Pancreas (tissue), 10 donors: ENCODE results near the gene RIMS3. TPM values are rescaled to one million over a fixed set of nuclear protein-coding genes. Genes with fewer than 3 reads are reported as not detected.

Experiments
- ATAC-seq, 4 donors: fragments of 200-7000 bp; cut with Tn5 transposase; one replicate each; pipeline versions ENCODE4 v1.8.0 to v1.9.1; 2020; ENCODE audit warnings: mild to moderate bottlenecking in 4 of 4, moderate library complexity in 4 of 4
- DNase-seq, 6 donors: peaks; one replicate each; pipeline ENCODE4 v3.0.0-alpha.2; 2020
- FAIRE-seq: peaks from 2 replicates; lab custom pipeline; 2012; peaks lifted over from hg19 to GRCh38; lab: Jason Lieb, UNC
- H3K27ac ChIP-seq, 4 donors: fragments of 200-600 bp; sonication (generic); 1 replicate in 3 of 4; 2 replicates in 1 of 4; pipeline versions ENCODE4 v1.5.0 to v1.8.0; 2020
- H3K27me3 ChIP-seq, 4 donors: fragments of 200-600 bp; one replicate each; pipeline ENCODE4 v1.8.0; 2021
- H3K36me3 ChIP-seq, 3 donors: fragments of 200-600 bp; sonication (generic) in 1 of 3; one replicate each; pipeline versions ENCODE4 v1.5.0 to v1.8.0; 2020 to 2021
- H3K4me1 ChIP-seq, 3 donors: fragments of 200-600 bp; one replicate each; pipeline ENCODE4 v1.8.0; 2021
- H3K4me3 ChIP-seq, 4 donors: fragments of 200-600 bp; sonication (generic) in 2 of 4; one replicate each; pipeline versions ENCODE4 v1.5.0 to v1.8.0; 2020 to 2021
- H3K9me3 ChIP-seq, 4 donors: fragments of 200-600 bp; one replicate each; pipeline ENCODE4 v1.8.0; 2021
- CTCF ChIP-seq, 4 donors: fragments of 200-600 bp; sonication (generic) in 3 of 4; IDR thresholded peaks; one replicate each; pipeline versions ENCODE4 v1.5.0 to v1.8.0; 2021; ENCODE audit warnings: antibody characterized with exemption in 4 of 4
- WGBS, 2 donors: extraction: QIAGEN DNeasy Blood & Tissue Kit; methylation state at CpG; one replicate each; pipeline ENCODE4 v1.1.7; 2013; 5-methylcytosine and 5-hydroxymethylcytosine counted together
- intact Hi-C, 3 donors: fragments of 100-400 bp; cut with DNase I; formaldehyde crosslinking; loops; one replicate each; pipeline versions ENCODE4 v1.11.1 to v1.14.2; 2022
- polyA plus RNA-seq, 2 donors: library from polyadenylated mRNA; stranded (reverse); fragments of 200-250 nt; gene quantifications; one replicate each; pipeline ENCODE4 v1.2.3, GENCODE V29; 2013
- total RNA-seq, 6 donors: library from RNA; stranded (reverse); fragmentation: NEBNext Ultra II Directional in 4 of 6; extraction: Animal tissue kit (Norgen Biotek cat#: 25700) in 4 of 6; gene quantifications; one replicate each; pipeline versions ENCODE4 v1.2.1 to v1.2.4, GENCODE V29; 2021 to 2023
- donor health status: healthy with polysubstance abuse.
- donor health status: DM: no; HTN: no; CAD: no; lungs with moderate emphysema.
- donor health status: DM: no; HTN: no; CAD: no.
- donor health status: control.
- donor health status: control.
- donor health status: Bipolar disorder and iron deficiency.
- donor health status: DM: yes; HTN: yes; CAD: no.
- donor health status: DM: no; HTN: no; CAD: no.
- donor health status: DM: no; HTN: no; CAD: no.
- donor health status: DM: yes; HTN: yes; CAD: no.

RIMS3 gene
- total and polyA plus RNA-seq, 8 donors: 0.49 to 2.7 (median 0.66) TPM

- H3K27ac ChIP-seq: no peak overlapping the region
- H3K4me1 ChIP-seq: peaks cover 0 to 3% (median 0%) of the 10 kb centered on the region in 3 donors
- ATAC-seq: no peak
- no peak for DNase-seq
- TF ChIP-seq CTCF (IDR thresholded peaks at IDR 0.05): no peak
- H3K27me3 ChIP-seq: no peaks in the 10 kb centered on the region
- no peaks in the 10 kb centered on the region for H3K36me3 ChIP-seq
- WGBS, 2 donors: 82 to 88% methylated on average over 4 of the region's 4 CpGs
- H3K4me3 ChIP-seq: no peak overlapping the region
- no peak for FAIRE-seq
- no peaks in the 10 kb centered on the region for H3K9me3 ChIP-seq
- intact Hi-C loops: no loop called here
Observed at GRCh38 chr1:40673452-40673851, 8.0 kb upstream of the RIMS3 start.

DNA sequence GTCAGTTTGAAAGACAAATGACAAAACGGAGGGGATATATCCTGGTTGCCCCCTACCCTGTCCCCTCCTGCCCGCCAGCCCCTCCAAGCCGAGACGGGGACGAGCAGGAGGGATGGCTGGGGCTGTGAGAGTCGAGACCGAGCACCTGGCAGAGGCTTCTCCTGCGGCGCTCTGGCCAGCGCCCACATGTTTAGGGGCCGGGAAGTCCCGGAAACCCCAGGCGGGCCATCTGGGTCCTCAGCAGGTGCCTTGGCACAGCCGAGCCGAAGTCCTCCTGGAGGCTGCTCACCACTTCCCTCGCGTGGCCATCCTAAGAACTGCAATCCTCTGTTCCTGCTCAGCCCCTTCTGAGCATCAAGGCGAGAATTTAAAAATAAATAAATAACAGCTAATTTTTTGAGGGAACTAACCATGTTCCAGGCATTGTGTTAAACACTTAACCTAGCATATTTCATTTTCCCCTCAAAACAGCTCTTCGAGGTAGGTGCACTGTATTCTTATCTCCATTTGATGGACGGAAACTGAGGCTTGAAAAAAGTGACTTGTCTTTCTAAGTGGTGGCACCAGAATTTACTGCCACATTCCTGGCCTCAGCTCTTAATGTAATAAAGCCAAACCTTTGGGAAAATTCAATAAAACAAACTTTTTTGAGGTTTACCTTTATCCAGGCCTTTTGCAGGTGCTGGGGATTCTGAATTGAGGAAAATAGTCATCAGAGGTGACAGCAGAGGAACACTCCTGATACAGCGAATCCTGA is 3.5 kb upstream of the RIMS3 start:
- 12 to 13% methylated on average over 21 of the region's 21 CpGs for WGBS, 2 donors
- intact Hi-C loops: no loop called here
- peaks cover 0 to 3% (median 0%) of the 10 kb centered on the region in 3 donors for H3K4me1 ChIP-seq
- H3K27me3 ChIP-seq: no peaks in the 10 kb centered on the region
- H3K9me3 ChIP-seq: no peaks in the 10 kb centered on the region
- no peak overlapping the region for H3K27ac ChIP-seq
- ATAC-seq (peak; percentile 55 to 90 (median 84)), DNase-seq (peak; percentile 74 to 94 (median 86)), FAIRE-seq (no peak)
- peak; percentile 91 to 98 (median 97) for TF ChIP-seq CTCF (IDR thresholded peaks at IDR 0.05)
- H3K4me3 ChIP-seq: peak overlapping the region in 2 of 4 donors; percentile 3 to 20
- no peaks in the 10 kb centered on the region for H3K36me3 ChIP-seq

GRCh38 chr1:40664791-40665190 is 691 bp downstream of the RIMS3 start:
- H3K4me1 ChIP-seq: peaks cover 0 to 3% (median 0%) of the 10 kb centered on the region in 3 donors
- H3K27ac ChIP-seq: no peak overlapping the region
- no peak for FAIRE-seq
- TF ChIP-seq CTCF (IDR thresholded peaks at IDR 0.05): no peak
- 72 to 83% methylated on average over 2 of the region's 2 CpGs for WGBS, 2 donors
- no peaks in the 10 kb centered on the region for H3K27me3 ChIP-seq
- peak overlapping the region in 2 of 4 donors; percentile 65 to 68 for H3K4me3 ChIP-seq
- ATAC-seq: no peak
- no peaks in the 10 kb centered on the region for H3K9me3 ChIP-seq
- intact Hi-C loops: no loop called here
- H3K36me3 ChIP-seq: no peaks in the 10 kb centered on the region
- no peak for DNase-seq

DNA sequence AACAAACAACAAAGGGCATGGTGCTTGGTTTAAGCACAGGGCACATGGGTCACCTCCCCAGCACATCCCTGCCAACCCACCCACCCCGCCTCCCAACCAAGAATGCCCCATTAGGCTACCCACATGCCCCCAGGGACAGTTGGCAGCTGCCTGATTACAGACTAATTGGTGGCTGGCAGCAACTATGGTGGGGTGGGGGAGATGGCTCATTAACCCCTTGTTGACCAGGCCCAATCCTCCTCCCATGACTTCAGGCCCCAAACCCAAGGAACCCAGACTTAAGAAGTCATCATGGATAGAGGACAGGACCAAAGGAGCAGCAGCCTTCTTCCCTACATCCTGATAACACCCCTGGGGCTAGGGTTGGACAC is 1.3 kb downstream of the RIMS3 start:
- Histone ChIP-seq H3K27ac (no peak overlapping the region), H3K4me1 (peaks cover 0 to 3% (median 0%) of the 10 kb centered on the region in 3 donors), H3K27me3 (no peaks in the 10 kb centered on the region), H3K4me3 (no peak overlapping the region), H3K9me3 (no peaks in the 10 kb centered on the region), H3K36me3 (no peaks in the 10 kb centered on the region)
- TF ChIP-seq CTCF (IDR thresholded peaks at IDR 0.05): no peak
- DNase-seq (no peak), FAIRE-seq (no peak), ATAC-seq (no peak)
- intact Hi-C loops: no loop called here
- 100% methylated on average over 1 of the region's 1 CpG for WGBS, 2 donors
